ENCODE measurements around the gene NBEAL2. TPM values are rescaled to one million over a fixed set of nuclear protein-coding genes. Genes with fewer than 3 reads are reported as not detected.

NBEAL2 gene
- total RNA-seq, 1 donor from 2014 or later, result 20.0 TPM

DNA sequence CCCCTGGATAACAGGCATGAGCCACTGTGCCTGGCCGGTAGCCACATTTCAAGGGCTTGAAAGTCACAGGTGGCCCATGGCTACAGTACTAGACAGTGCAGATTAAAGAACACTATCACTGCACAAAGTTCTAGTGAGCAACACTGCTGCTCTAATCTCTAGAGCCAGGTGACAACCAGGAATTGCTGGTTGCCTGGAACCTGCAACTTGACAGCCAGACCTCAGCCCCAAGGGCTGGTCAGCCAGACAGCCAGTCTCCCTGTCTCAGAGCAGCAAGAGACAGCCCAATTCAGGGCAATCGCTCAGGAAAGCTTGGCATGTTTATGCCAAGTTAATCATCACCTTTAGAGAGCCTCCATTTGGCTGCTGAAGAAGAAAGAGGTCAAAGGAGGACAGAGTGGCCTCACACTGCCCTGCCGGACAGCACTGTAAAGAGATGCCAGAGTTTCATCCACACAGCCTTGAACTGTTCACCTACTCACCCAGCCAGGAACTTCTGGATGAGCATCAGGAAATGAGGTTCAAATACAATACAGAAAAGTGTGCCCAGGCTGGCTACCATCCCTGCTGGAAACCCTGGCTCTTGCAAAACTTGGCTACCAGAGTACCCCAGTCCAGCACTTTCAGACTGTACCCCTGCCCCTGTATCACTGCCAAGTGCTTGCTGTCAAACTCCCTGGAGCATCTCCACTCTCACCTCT lies 8.9 kb upstream of the NBEAL2 start:
- TF ChIP-seq, protein P1, sequence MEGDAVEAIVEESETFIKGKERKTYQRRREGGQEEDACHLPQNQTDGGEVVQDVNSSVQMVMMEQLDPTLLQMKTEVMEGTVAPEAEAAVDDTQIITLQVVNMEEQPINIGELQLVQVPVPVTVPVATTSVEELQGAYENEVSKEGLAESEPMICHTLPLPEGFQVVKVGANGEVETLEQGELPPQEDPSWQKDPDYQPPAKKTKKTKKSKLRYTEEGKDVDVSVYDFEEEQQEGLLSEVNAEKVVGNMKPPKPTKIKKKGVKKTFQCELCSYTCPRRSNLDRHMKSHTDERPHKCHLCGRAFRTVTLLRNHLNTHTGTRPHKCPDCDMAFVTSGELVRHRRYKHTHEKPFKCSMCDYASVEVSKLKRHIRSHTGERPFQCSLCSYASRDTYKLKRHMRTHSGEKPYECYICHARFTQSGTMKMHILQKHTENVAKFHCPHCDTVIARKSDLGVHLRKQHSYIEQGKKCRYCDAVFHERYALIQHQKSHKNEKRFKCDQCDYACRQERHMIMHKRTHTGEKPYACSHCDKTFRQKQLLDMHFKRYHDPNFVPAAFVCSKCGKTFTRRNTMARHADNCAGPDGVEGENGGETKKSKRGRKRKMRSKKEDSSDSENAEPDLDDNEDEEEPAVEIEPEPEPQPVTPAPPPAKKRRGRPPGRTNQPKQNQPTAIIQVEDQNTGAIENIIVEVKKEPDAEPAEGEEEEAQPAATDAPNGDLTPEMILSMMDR (IDR thresholded peaks at IDR 0.05; ENCODE audit: insufficient read depth, low read length, severe bottlenecking), result no peak
- Histone ChIP-seq H3K36me3 (ENCODE audit: control insufficient read depth, insufficient read depth, low read length) (peaks cover 9% of the 10 kb centered on the region), H3K4me3 (ENCODE audit: low read depth, low read length) (no peak overlapping the region), H3K27me3 (ENCODE audit: control insufficient read depth, insufficient read depth, low read length) (no peaks in the 10 kb centered on the region)
- no peak for DNase-seq (ENCODE audit: low read depth)
- FAIRE-seq, result no peak

DNA sequence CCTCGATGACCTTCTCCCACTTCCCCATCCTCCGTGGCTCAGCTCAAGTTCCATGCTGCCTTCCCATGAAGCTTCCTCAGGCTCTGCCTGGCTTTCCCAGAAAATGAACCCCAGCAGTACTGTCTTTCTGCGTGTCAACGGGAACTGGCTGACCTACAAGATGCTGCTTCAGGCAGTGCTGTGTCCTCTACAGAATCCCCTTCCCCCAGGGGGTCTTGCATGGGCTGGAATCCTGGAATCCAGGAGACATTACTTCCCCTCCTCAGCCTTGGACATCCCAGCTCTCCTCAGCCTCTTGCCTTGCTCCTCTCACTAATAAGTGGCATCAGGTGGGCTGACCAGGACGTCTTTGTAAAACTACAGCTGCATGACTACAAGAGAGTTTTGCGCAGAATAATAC lies 8.3 kb upstream of the NBEAL2 start:
- DNase-seq (ENCODE audit: low read depth) (no peak), FAIRE-seq (no peak)
- TF ChIP-seq, protein P1 (IDR thresholded peaks at IDR 0.05; ENCODE audit: insufficient read depth, low read length, severe bottlenecking), result no peak
- H3K4me3 ChIP-seq (ENCODE audit: low read depth, low read length), result no peak overlapping the region
- H3K36me3 ChIP-seq (ENCODE audit: control insufficient read depth, insufficient read depth, low read length), result peaks cover 6% of the 10 kb centered on the region
- no peaks in the 10 kb centered on the region for H3K27me3 ChIP-seq (ENCODE audit: control insufficient read depth, insufficient read depth, low read length)

DNA sequence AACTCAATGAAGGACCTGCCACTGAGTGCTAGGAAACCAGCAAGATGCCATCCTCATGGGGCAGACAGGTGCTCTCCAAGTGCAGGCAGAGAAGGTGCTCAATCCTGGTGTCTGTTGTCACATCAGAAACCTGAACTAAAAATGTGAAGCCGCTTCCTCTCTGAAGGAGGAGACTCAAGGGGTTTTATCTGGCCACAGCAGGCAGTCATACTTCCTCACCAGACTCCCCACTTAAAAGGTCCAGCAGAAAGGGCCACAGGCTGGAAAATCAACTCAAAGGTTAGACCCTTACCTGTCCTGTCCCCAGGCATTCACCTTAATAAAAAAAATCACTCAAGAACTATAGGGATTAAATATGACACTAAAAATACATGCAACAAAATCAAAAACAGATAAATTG lies 7.7 kb upstream of the NBEAL2 start:
- TF ChIP-seq, protein P1 (IDR thresholded peaks at IDR 0.05; ENCODE audit: insufficient read depth, low read length, severe bottlenecking), result no peak
- no peaks in the 10 kb centered on the region for H3K27me3 ChIP-seq (ENCODE audit: control insufficient read depth, insufficient read depth, low read length)
- DNase-seq (ENCODE audit: low read depth) (no peak), FAIRE-seq (no peak)
- H3K4me3 ChIP-seq (ENCODE audit: low read depth, low read length), result no peak overlapping the region
- H3K36me3 ChIP-seq (ENCODE audit: control insufficient read depth, insufficient read depth, low read length), result peaks cover 6% of the 10 kb centered on the region

DNA sequence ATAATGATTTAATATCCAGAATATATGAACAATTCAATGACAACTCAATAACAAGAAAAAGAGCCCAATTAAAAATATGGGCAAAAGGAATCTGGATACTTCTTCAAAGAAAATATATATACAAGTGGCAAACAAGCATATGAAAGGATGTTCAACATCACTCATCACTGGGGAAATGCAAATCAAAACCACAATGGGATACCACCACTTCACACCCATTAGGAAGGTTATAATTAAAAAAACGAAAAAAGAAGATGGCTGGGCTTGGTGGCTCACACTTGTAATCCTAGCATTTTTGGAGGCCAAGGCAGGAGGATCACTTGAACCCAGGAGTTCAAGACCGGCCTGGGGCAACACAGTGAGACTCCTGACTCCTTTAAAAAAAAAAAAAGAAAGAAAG lies 7.1 kb upstream of the NBEAL2 start:
- no peak for FAIRE-seq
- TF ChIP-seq, protein P1 (IDR thresholded peaks at IDR 0.05; ENCODE audit: insufficient read depth, low read length, severe bottlenecking), result no peak
- H3K4me3 ChIP-seq (ENCODE audit: low read depth, low read length), result no peak overlapping the region
- DNase-seq (ENCODE audit: low read depth), result no peak
- peaks cover 6% of the 10 kb centered on the region for H3K36me3 ChIP-seq (ENCODE audit: control insufficient read depth, insufficient read depth, low read length)
- H3K27me3 ChIP-seq (ENCODE audit: control insufficient read depth, insufficient read depth, low read length), result no peaks in the 10 kb centered on the region

DNA sequence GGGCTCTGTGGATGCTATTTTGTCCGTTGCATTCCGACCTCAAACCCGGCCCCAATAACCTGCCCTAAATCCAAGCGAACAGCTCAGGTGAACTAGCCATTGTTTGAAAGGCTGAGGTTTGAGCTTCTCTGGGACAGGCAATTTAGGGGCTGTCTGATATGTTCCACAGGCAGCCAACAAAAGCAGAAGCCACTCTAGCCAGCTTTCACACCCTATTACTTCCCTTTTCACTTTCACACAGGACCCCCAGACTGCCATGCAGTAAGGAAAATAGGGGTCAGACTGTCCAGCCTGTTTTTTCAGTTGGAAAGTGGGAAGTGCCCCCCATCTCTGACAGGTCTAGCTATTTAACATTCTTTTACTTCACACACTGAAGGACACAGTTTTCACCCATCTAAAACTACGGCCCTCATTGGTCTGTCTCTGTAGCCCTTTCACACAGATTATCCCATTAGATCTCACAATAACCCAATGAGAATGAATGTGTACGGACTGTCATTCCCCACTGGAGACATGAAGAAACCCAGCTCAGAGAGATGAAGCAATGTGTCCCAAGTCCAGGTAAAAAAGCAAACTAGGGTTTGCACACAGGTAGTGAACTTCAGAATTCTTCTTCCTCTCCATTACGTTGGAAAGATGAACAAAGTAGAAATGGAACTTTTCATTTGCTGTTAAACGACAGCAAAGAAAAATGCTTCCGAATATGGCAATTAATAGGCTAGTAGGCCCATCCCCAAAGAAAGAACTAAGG lies 4.9 kb upstream of the NBEAL2 start:
- TF ChIP-seq, protein P1 (IDR thresholded peaks at IDR 0.05; ENCODE audit: insufficient read depth, low read length, severe bottlenecking), result no peak
- Histone ChIP-seq H3K27me3 (ENCODE audit: control insufficient read depth, insufficient read depth, low read length) (no peaks in the 10 kb centered on the region), H3K4me3 (ENCODE audit: low read depth, low read length) (no peak overlapping the region), H3K36me3 (ENCODE audit: control insufficient read depth, insufficient read depth, low read length) (peaks cover 6% of the 10 kb centered on the region)
- DNase-seq (ENCODE audit: low read depth) (no peak), FAIRE-seq (no peak)

Measured in bronchial epithelial cell (primary cell).